ENCODE results near the gene MCM5.

The MCM5 gene

GRCh38 chr22:35444685-35445399 lies 44.9 kb downstream of the MCM5 start:
- no peak overlapping the region for H3K4me3 ChIP-seq (ENCODE audit: low read depth, low read length)
- no peak overlapping the region for H3K27ac ChIP-seq (ENCODE audit: low read depth, low read length)
- H3K4me1 ChIP-seq (ENCODE audit: control insufficient read depth, insufficient read depth, low read length): peaks cover 19% of the 10 kb centered on the region; the same call in 1 of the 2 replicates
- H3K36me3 ChIP-seq (ENCODE audit: control insufficient read depth, insufficient read depth, low read length): no peaks in the 10 kb centered on the region; the same call in 1 of the 2 replicates
- H3K9me3 ChIP-seq (ENCODE audit: control insufficient read depth, insufficient read depth, low read depth, low read length): no peaks in the 10 kb centered on the region
- no peak overlapping the region for H3K9ac ChIP-seq (ENCODE audit: low read length)
- H3K27me3 ChIP-seq (ENCODE audit: control insufficient read depth, insufficient read depth, low read length): no peaks in the 10 kb centered on the region

DNA sequence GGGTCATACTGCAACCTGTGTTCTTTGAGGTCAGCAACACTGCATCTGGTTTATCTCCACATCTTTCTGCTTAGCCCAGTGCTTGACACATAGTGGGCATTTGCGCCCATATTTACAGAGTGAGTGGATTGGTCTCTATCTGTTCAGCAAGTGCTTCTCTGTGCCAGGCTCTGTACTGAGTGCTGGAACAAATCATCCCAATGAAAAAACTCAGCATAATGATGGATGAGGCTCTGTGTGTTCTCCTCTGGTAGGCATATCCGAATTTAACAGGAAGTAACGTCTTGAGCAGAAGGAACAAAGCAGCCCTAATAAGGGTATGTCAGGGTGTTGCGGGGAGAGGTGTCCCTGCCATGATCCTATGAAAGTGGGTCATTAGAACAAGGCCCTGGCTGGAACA lies 46.0 kb downstream of the MCM5 start:
- Histone ChIP-seq H3K4me1 (ENCODE audit: control insufficient read depth, insufficient read depth, low read length) (peaks cover 19% of the 10 kb centered on the region; the same call in 1 of the 2 replicates), H3K9me3 (ENCODE audit: control insufficient read depth, insufficient read depth, low read depth, low read length) (no peaks in the 10 kb centered on the region), H3K9ac (ENCODE audit: low read length) (no peak overlapping the region), H3K27ac (ENCODE audit: low read depth, low read length) (no peak overlapping the region), H3K27me3 (ENCODE audit: control insufficient read depth, insufficient read depth, low read length) (no peaks in the 10 kb centered on the region), H3K4me3 (ENCODE audit: low read depth, low read length) (no peak overlapping the region), H3K36me3 (ENCODE audit: control insufficient read depth, insufficient read depth, low read length) (no peaks in the 10 kb centered on the region; the same call in 1 of the 2 replicates)

DNA sequence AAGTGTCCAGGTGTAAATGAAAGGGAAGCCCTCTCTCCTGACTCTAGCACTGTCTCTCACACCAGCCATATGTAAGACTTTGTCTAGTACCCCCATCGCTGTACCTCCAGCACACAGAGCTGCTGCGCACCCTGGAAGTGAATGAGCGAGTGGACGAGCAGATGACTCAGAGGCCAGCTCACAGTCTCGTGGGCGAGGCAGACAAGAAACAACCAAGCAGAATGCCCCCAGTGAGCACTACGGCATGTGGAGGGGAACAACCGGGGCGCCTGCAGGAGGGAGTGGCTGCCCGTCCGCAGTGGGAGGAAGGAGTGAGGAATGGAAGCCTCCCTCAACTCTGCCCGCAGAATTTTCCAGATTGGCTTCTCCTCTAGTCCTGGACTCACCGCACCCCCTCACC lies 46.4 kb downstream of the MCM5 start:
- Histone ChIP-seq H3K9ac (ENCODE audit: low read length) (no peak overlapping the region), H3K4me1 (ENCODE audit: control insufficient read depth, insufficient read depth, low read length) (peaks cover 19% of the 10 kb centered on the region; the same call in 1 of the 2 replicates), H3K27ac (ENCODE audit: low read depth, low read length) (no peak overlapping the region), H3K27me3 (ENCODE audit: control insufficient read depth, insufficient read depth, low read length) (no peaks in the 10 kb centered on the region), H3K9me3 (ENCODE audit: control insufficient read depth, insufficient read depth, low read depth, low read length) (no peaks in the 10 kb centered on the region), H3K36me3 (ENCODE audit: control insufficient read depth, insufficient read depth, low read length) (no peaks in the 10 kb centered on the region; the same call in 1 of the 2 replicates), H3K4me3 (ENCODE audit: low read depth, low read length) (no peak overlapping the region)

DNA sequence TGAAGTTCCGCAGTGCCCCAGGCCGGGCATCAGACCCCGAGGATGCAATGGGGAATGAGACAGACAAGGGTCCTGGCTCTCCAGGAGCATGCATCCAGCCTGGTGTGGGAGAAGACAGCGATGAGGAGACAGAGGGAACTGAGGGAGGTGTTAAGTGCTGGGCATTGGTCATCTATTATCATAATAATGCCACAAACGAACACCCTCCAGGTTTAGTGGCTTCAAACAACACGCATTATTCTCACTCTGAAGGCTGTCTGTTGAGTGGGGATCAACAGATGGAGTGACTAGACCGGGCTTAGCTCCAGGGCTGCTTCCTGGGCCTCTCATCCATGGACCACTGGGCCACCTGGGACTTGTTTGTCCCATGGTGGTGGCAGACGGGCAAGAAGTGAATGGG lies 48.6 kb downstream of the MCM5 start:
- Histone ChIP-seq H3K27ac (ENCODE audit: low read depth, low read length) (no peak overlapping the region; the same call in 1 of the 2 replicates), H3K9ac (ENCODE audit: low read length) (no peak overlapping the region), H3K9me3 (ENCODE audit: control insufficient read depth, insufficient read depth, low read depth, low read length) (no peaks in the 10 kb centered on the region), H3K4me3 (ENCODE audit: low read depth, low read length) (no peak overlapping the region), H3K36me3 (ENCODE audit: control insufficient read depth, insufficient read depth, low read length) (no peaks in the 10 kb centered on the region; the same call in 1 of the 2 replicates), H3K4me1 (ENCODE audit: control insufficient read depth, insufficient read depth, low read length) (peaks cover 19% of the 10 kb centered on the region; the same call in 1 of the 2 replicates), H3K27me3 (ENCODE audit: control insufficient read depth, insufficient read depth, low read length) (no peaks in the 10 kb centered on the region)

- Histone ChIP-seq H3K9me3 (ENCODE audit: control insufficient read depth, insufficient read depth, low read depth, low read length) (no peaks in the 10 kb centered on the region), H3K4me3 (ENCODE audit: low read depth, low read length) (no peak overlapping the region), H3K36me3 (ENCODE audit: control insufficient read depth, insufficient read depth, low read length) (no peaks in the 10 kb centered on the region; the same call in 1 of the 2 replicates), H3K27ac (ENCODE audit: low read depth, low read length) (no peak overlapping the region), H3K4me1 (ENCODE audit: control insufficient read depth, insufficient read depth, low read length) (peaks cover 19% of the 10 kb centered on the region; the same call in 1 of the 2 replicates), H3K9ac (ENCODE audit: low read length) (no peak overlapping the region), H3K27me3 (ENCODE audit: control insufficient read depth, insufficient read depth, low read length) (no peaks in the 10 kb centered on the region; the same call in 1 of the 2 replicates)
These were observed 50.1 kb downstream of the MCM5 start for GRCh38 chr22:35449829-35450689.

DNA sequence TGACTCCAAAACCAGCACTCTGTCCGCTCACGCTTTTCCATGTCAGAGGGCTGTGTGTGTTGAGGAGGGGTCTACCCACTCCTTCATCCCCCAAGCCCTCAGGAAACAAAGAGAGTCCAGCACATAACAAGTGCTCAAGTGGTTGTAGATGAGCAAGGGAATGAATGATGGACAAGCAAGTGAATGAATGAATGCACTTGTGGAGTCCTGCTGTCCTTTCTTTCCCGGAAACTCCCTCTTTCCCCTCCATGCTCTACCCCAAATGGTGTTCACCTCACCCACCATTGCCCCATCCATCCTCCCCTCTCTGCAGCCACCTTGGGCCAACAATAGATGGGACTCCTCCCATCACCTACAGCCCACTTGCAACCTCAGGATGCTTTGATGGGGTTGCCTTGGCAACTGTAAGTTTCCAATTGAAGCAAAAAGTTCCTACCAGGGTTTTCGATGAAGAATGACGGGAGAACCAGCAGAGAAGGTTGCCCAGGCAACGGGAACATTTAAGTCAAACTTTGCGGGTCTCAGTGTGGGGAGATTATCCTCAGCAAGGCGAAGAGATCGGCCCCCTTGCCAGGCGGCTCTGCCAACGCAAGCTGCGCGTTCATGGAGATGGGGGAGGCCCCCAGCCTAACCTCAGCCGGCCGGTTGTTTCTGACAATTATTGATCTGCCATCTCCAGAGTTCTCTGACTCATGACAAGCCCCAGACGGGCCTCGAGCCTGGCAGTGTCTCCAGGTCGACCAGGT lies 51.1 kb downstream of the MCM5 start:
- no peaks in the 10 kb centered on the region; the same call in 1 of the 2 replicates for H3K27me3 ChIP-seq (ENCODE audit: control insufficient read depth, insufficient read depth, low read length)
- no peak overlapping the region for H3K27ac ChIP-seq (ENCODE audit: low read depth, low read length)
- H3K9ac ChIP-seq (ENCODE audit: low read length): no peak overlapping the region
- H3K36me3 ChIP-seq (ENCODE audit: control insufficient read depth, insufficient read depth, low read length): no peaks in the 10 kb centered on the region; the same call in 1 of the 2 replicates
- no peaks in the 10 kb centered on the region for H3K9me3 ChIP-seq (ENCODE audit: control insufficient read depth, insufficient read depth, low read depth, low read length)
- peaks cover 19% of the 10 kb centered on the region; the same call in 1 of the 2 replicates for H3K4me1 ChIP-seq (ENCODE audit: control insufficient read depth, insufficient read depth, low read length)
- H3K4me3 ChIP-seq (ENCODE audit: low read depth, low read length): no peak overlapping the region

- peaks cover 19% of the 10 kb centered on the region; the same call in 1 of the 2 replicates for H3K4me1 ChIP-seq (ENCODE audit: control insufficient read depth, insufficient read depth, low read length)
- no peaks in the 10 kb centered on the region; the same call in 1 of the 2 replicates for H3K36me3 ChIP-seq (ENCODE audit: control insufficient read depth, insufficient read depth, low read length)
- H3K27ac ChIP-seq (ENCODE audit: low read depth, low read length): no peak overlapping the region
- no peaks in the 10 kb centered on the region for H3K9me3 ChIP-seq (ENCODE audit: control insufficient read depth, insufficient read depth, low read depth, low read length)
- H3K27me3 ChIP-seq (ENCODE audit: control insufficient read depth, insufficient read depth, low read length): no peaks in the 10 kb centered on the region; the same call in 1 of the 2 replicates
- H3K4me3 ChIP-seq (ENCODE audit: low read depth, low read length): no peak overlapping the region
- no peak overlapping the region for H3K9ac ChIP-seq (ENCODE audit: low read length)
These were observed 51.7 kb downstream of the MCM5 start for GRCh38 chr22:35451592-35451991.

GRCh38 chr22:35452351-35452781 lies 52.4 kb downstream of the MCM5 start:
- Histone ChIP-seq H3K4me1 (ENCODE audit: control insufficient read depth, insufficient read depth, low read length) (peaks cover 19% of the 10 kb centered on the region; the same call in 1 of the 2 replicates), H3K27me3 (ENCODE audit: control insufficient read depth, insufficient read depth, low read length) (no peaks in the 10 kb centered on the region; the same call in 1 of the 2 replicates), H3K4me3 (ENCODE audit: low read depth, low read length) (no peak overlapping the region), H3K9me3 (ENCODE audit: control insufficient read depth, insufficient read depth, low read depth, low read length) (no peaks in the 10 kb centered on the region), H3K9ac (ENCODE audit: low read length) (no peak overlapping the region), H3K27ac (ENCODE audit: low read depth, low read length) (no peak overlapping the region), H3K36me3 (ENCODE audit: control insufficient read depth, insufficient read depth, low read length) (no peaks in the 10 kb centered on the region)

DNA sequence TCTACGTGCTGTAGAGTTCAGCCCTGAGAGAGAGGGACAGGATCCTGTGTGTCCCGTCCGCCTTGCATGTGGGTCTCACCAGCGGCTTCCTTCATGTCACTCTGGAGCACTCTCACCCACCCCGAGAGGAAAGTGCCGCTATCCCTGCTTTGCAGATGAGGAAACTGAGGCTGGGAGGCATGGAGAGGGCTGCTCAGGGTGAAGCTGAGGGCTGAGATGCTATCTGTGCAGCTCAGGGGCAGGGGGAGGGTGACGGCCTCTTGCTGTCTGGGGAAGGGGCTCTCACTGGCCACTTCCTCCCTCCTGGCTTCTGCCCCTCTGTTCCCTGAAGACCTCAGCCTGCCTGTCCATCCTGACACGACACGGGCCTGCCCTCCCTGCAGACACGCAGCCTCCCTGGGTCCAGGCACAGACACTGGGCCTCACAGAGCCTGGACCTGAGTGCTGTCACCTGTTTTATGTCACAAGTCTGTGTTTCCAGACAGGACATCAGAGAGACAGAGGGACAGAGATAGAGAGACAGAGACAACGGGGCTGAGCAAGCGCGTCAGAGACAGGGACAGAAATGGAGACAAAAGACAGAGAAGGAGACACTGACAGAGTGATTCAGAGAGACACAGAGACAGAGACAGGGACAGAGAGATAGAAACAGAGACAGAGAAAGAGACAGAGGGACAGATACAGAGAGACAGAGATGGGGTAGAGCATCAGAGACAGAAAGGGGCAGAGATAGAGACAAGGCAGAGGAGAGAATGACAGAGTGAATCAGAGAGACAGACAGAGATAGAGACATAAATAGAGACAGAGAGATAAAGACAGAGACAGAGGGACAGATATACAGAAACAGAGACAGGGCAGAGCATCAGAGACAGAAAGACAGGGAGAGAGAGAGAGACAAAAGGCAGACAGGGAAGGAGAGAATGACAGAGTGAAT lies 53.1 kb downstream of the MCM5 start:
- H3K9ac ChIP-seq (ENCODE audit: low read length): no peak overlapping the region
- H3K36me3 ChIP-seq (ENCODE audit: control insufficient read depth, insufficient read depth, low read length): no peaks in the 10 kb centered on the region
- H3K4me3 ChIP-seq (ENCODE audit: low read depth, low read length): no peak overlapping the region
- peaks cover 15% of the 10 kb centered on the region for H3K4me1 ChIP-seq (ENCODE audit: control insufficient read depth, insufficient read depth, low read length)
- no peaks in the 10 kb centered on the region for H3K9me3 ChIP-seq (ENCODE audit: control insufficient read depth, insufficient read depth, low read depth, low read length)
- no peak overlapping the region for H3K27ac ChIP-seq (ENCODE audit: low read depth, low read length)
- H3K27me3 ChIP-seq (ENCODE audit: control insufficient read depth, insufficient read depth, low read length): no peaks in the 10 kb centered on the region; the same call in 1 of the 2 replicates
